ENCODE measurements around the gene TCERG1L.

- TF ChIP-seq, protein P1, sequence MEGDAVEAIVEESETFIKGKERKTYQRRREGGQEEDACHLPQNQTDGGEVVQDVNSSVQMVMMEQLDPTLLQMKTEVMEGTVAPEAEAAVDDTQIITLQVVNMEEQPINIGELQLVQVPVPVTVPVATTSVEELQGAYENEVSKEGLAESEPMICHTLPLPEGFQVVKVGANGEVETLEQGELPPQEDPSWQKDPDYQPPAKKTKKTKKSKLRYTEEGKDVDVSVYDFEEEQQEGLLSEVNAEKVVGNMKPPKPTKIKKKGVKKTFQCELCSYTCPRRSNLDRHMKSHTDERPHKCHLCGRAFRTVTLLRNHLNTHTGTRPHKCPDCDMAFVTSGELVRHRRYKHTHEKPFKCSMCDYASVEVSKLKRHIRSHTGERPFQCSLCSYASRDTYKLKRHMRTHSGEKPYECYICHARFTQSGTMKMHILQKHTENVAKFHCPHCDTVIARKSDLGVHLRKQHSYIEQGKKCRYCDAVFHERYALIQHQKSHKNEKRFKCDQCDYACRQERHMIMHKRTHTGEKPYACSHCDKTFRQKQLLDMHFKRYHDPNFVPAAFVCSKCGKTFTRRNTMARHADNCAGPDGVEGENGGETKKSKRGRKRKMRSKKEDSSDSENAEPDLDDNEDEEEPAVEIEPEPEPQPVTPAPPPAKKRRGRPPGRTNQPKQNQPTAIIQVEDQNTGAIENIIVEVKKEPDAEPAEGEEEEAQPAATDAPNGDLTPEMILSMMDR (IDR thresholded peaks at IDR 0.05) = no peak
- TF ChIP-seq SP1 (CRISPR knock-in tag; conservative IDR thresholded peaks at IDR 0.05) (no peak), FOXP1 (CRISPR knock-in tag; IDR thresholded peaks at IDR 0.05; ENCODE audit: borderline replicate concordance) (no peak), NR1H2 (CRISPR knock-in tag; IDR thresholded peaks at IDR 0.05) (no peak), JUN (CRISPR knock-in tag; IDR thresholded peaks at IDR 0.05) (no peak), TEAD4 (CRISPR knock-in tag; IDR thresholded peaks at IDR 0.05) (no peak)
- TF ChIP-seq, protein P2, sequence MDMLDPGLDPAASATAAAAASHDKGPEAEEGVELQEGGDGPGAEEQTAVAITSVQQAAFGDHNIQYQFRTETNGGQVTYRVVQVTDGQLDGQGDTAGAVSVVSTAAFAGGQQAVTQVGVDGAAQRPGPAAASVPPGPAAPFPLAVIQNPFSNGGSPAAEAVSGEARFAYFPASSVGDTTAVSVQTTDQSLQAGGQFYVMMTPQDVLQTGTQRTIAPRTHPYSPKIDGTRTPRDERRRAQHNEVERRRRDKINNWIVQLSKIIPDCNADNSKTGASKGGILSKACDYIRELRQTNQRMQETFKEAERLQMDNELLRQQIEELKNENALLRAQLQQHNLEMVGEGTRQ (CRISPR knock-in tag; IDR thresholded peaks at IDR 0.05) = no peak
- TF ChIP-seq, protein P3, sequence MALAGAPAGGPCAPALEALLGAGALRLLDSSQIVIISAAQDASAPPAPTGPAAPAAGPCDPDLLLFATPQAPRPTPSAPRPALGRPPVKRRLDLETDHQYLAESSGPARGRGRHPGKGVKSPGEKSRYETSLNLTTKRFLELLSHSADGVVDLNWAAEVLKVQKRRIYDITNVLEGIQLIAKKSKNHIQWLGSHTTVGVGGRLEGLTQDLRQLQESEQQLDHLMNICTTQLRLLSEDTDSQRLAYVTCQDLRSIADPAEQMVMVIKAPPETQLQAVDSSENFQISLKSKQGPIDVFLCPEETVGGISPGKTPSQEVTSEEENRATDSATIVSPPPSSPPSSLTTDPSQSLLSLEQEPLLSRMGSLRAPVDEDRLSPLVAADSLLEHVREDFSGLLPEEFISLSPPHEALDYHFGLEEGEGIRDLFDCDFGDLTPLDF (CRISPR knock-in tag; IDR thresholded peaks at IDR 0.05) = no peak
- TF ChIP-seq, protein P4, sequence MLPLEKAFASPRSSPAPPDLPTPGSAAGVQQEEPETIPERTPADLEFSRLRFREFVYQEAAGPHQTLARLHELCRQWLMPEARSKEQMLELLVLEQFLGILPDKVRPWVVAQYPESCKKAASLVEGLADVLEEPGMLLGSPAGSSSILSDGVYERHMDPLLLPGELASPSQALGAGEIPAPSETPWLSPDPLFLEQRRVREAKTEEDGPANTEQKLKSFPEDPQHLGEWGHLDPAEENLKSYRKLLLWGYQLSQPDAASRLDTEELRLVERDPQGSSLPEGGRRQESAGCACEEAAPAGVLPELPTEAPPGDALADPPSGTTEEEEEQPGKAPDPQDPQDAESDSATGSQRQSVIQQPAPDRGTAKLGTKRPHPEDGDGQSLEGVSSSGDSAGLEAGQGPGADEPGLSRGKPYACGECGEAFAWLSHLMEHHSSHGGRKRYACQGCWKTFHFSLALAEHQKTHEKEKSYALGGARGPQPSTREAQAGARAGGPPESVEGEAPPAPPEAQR (CRISPR knock-in tag; IDR thresholded peaks at IDR 0.05) = no peak
These were observed 199.9 kb downstream of the TCERG1L start for GRCh38 chr10:131111471-131112080.

Measured in WTC11 (cell line).